ENCODE measurements around the gene CD38. TPM values are rescaled to one million over a fixed set of nuclear protein-coding genes. Genes with fewer than 3 reads are reported as not detected.
A peak's percentile ranks its signal among the peaks of the same experiment; 100 is the strongest.

The CD38 gene
- total and polyA plus RNA-seq, 11 donors = 1.0 to 12.4 (median 2.8) TPM

GRCh38 chr4:15749001-15749400 is 29.1 kb upstream of the CD38 start:
- H3K4me3 ChIP-seq = no peak overlapping the region
- intact Hi-C loops (cut with DNase I) = no loop called here
- H3K9me3 ChIP-seq = peaks cover 0 to 5% (median 0%) of the 10 kb centered on the region in 12 donors
- H3K4me1 ChIP-seq = peaks cover 0 to 10% (median 5%) of the 10 kb centered on the region in 12 donors
- no peaks in the 10 kb centered on the region for H3K27me3 ChIP-seq
- H3K36me3 ChIP-seq = no peaks in the 10 kb centered on the region
- ATAC-seq (no peak), DNase-seq (no peak)
- no peak for TF ChIP-seq CTCF (IDR thresholded peaks at IDR 0.05)
- no peak for TF ChIP-seq POLR2A (IDR thresholded peaks at IDR 0.05)
- no peak overlapping the region for H3K27ac ChIP-seq
- 62 to 69% (median 67%) methylated on average over 6 of the region's 6 CpGs for WGBS, 4 donors

- DNase-seq (no peak), ATAC-seq (no peak)
- Histone ChIP-seq H3K27ac (no peak overlapping the region), H3K36me3 (no peaks in the 10 kb centered on the region), H3K4me1 (peaks cover 0 to 25% (median 9%) of the 10 kb centered on the region in 12 donors), H3K27me3 (no peaks in the 10 kb centered on the region), H3K9me3 (peaks cover 0 to 5% (median 0%) of the 10 kb centered on the region in 12 donors), H3K4me3 (no peak overlapping the region)
- WGBS, 4 donors = 97 to 98% (median 97%) methylated on average over 2 of the region's 2 CpGs
- intact Hi-C loops (cut with DNase I) = no loop called here
- TF ChIP-seq CTCF (IDR thresholded peaks at IDR 0.05) (no peak), POLR2A (IDR thresholded peaks at IDR 0.05) (no peak)
Measured at GRCh38 chr4:15751153-15751552, 27.0 kb upstream of the CD38 start.

GRCh38 chr4:15753081-15753480 is 25.0 kb upstream of the CD38 start:
- TF ChIP-seq POLR2A (IDR thresholded peaks at IDR 0.05) = no peak
- TF ChIP-seq CTCF (IDR thresholded peaks at IDR 0.05) = no peak
- no peak for ATAC-seq
- Histone ChIP-seq H3K4me1 (peaks cover 0 to 35% (median 9%) of the 10 kb centered on the region in 12 donors), H3K9me3 (no peaks in the 10 kb centered on the region), H3K27ac (peak overlapping the region in 9 of 12 donors; percentile 55 to 90 (median 66)), H3K36me3 (no peaks in the 10 kb centered on the region), H3K27me3 (no peaks in the 10 kb centered on the region), H3K4me3 (no peak overlapping the region)
- intact Hi-C loops (cut with DNase I) = no loop called here
- no peak for DNase-seq
- WGBS, 4 donors = 76 to 87% (median 79%) methylated on average over 6 of the region's 6 CpGs

GRCh38 chr4:15753786-15754185 is 24.3 kb upstream of the CD38 start:
- no peaks in the 10 kb centered on the region for H3K36me3 ChIP-seq
- 34 to 51% (median 40%) methylated on average over 4 of the region's 4 CpGs for WGBS, 4 donors
- TF ChIP-seq POLR2A (IDR thresholded peaks at IDR 0.05) (no peak), CTCF (IDR thresholded peaks at IDR 0.05) (no peak)
- intact Hi-C loops (cut with DNase I) = no loop called here
- DNase-seq (peak; percentile 82 to 89 (median 88)), ATAC-seq (peak; percentile 92 to 98 (median 94))
- H3K4me3 ChIP-seq = no peak overlapping the region
- H3K9me3 ChIP-seq = no peaks in the 10 kb centered on the region
- peaks cover 0 to 35% (median 9%) of the 10 kb centered on the region in 12 donors for H3K4me1 ChIP-seq
- H3K27me3 ChIP-seq = no peaks in the 10 kb centered on the region
- H3K27ac ChIP-seq = peak overlapping the region in 11 of 12 donors; percentile 30 to 90 (median 66)

All from heart left ventricle (tissue), 16 donors.